ENCODE results near the gene NUFIP1.
"Not testable (repeated sequence)": the region's sequence is repeated elsewhere in the genome, so short reads cannot be mapped to it uniquely, and the experiment has no call there.

NUFIP1 gene

GRCh38 chr13:44969551-44970484 is 19.5 kb downstream of the NUFIP1 start:
- DNase-seq = no peak

- DNase-seq = no peak
Measured at GRCh38 chr13:44968434-44968815, 20.8 kb downstream of the NUFIP1 start.

- DNase-seq = no peak
Measured at GRCh38 chr13:44967704-44968433, 21.4 kb downstream of the NUFIP1 start.

- no peak for DNase-seq
Measured at GRCh38 chr13:44961997-44962396, 27.3 kb downstream of the NUFIP1 start.

- DNase-seq = no peak
Measured at GRCh38 chr13:44955406-44955805, 33.9 kb downstream of the NUFIP1 start.

GRCh38 chr13:44954224-44954623 is 35.0 kb downstream of the NUFIP1 start:
- no peak for DNase-seq

- DNase-seq = no peak
Measured at GRCh38 chr13:44952671-44953070, 36.6 kb downstream of the NUFIP1 start.

- no peak for DNase-seq
Measured at GRCh38 chr13:44951184-44951583, 38.1 kb downstream of the NUFIP1 start.

GRCh38 chr13:44943411-44943810 is 45.9 kb downstream of the NUFIP1 start:
- DNase-seq = not testable (repeated sequence)

- no peak for DNase-seq
Measured at GRCh38 chr13:44938854-44939253, 50.4 kb downstream of the NUFIP1 start.

GRCh38 chr13:44936246-44936645 is 53.0 kb downstream of the NUFIP1 start:
- no peak for DNase-seq

GRCh38 chr13:44934724-44935123 is 54.5 kb downstream of the NUFIP1 start:
- no peak for DNase-seq

- DNase-seq = no peak
Measured at GRCh38 chr13:44932850-44933251, 56.4 kb downstream of the NUFIP1 start.

GRCh38 chr13:44932171-44932849 is 57.0 kb downstream of the NUFIP1 start:
- no peak for DNase-seq

- no peak for DNase-seq
Measured at GRCh38 chr13:44930963-44931623, 58.2 kb downstream of the NUFIP1 start.

GRCh38 chr13:44930280-44930679 is 59.0 kb downstream of the NUFIP1 start:
- DNase-seq = no peak

GRCh38 chr13:44929692-44930091 is 59.6 kb downstream of the NUFIP1 start:
- no peak for DNase-seq

- no peak for DNase-seq
Measured at GRCh38 chr13:44927968-44928367, 61.3 kb downstream of the NUFIP1 start.

GRCh38 chr13:44921931-44922758 is 67.1 kb downstream of the NUFIP1 start:
- no peak for DNase-seq

- no peak for DNase-seq
Measured at GRCh38 chr13:44921246-44921877, 67.9 kb downstream of the NUFIP1 start.

GRCh38 chr13:44920013-44920412 is 69.3 kb downstream of the NUFIP1 start:
- DNase-seq = no peak

Measured in stimulated activated CD4-positive, alpha-beta T cell treated with anti-CD3 and anti-CD28 coated beads, Interleukin-4, amount 100 ng/mL, for 1 hour (primary cell).